HL-60 (cell line): ENCODE measurements around the gene IL3RA.
A peak's percentile ranks its signal among the peaks of the same experiment; 100 is the strongest.

Experiments
- DNase-seq, 2 experiments: peaks; one replicate each; pipeline ENCODE4 v3.0.0-alpha.2; 2010 to 2020; ENCODE audit warnings: low read depth in 1 of 2, low spot score in 1 of 2
- H3K27ac ChIP-seq: fragments of 250-450 bp; sonication (Bioruptor Pico); replicated peaks from 2 replicates; pipeline ENCODE4 v1.5.1; 2020; ENCODE audit warnings: mild to moderate bottlenecking, moderate library complexity
- H3K27me3 ChIP-seq: fragments of 250-450 bp; sonication (Bioruptor Pico); 2 replicates; pipeline ENCODE4 v1.5.1; 2021; ENCODE audit warnings: mild to moderate bottlenecking, moderate library complexity; ENCODE audit not compliant: insufficient read depth, poor library complexity, severe bottlenecking
- H3K4me3 ChIP-seq: replicated peaks from 2 replicates; pipeline ENCODE4 v1.5.1; 2011; ENCODE audit warnings: mild to moderate bottlenecking, control low read depth, low read length; ENCODE audit not compliant: insufficient read depth
- GABPA ChIP-seq: IDR thresholded peaks from 2 replicates; pipeline ENCODE4 v1.6.1; 2012; ENCODE audit warnings: low read depth
- POLR2AphosphoS5 ChIP-seq: IDR thresholded peaks from 2 replicates; pipeline ENCODE4 v1.6.1; 2012; ENCODE audit warnings: low read depth
- SPI1 ChIP-seq: IDR thresholded peaks from 2 replicates; pipeline ENCODE4 v1.6.1; 2012; ENCODE audit warnings: low read depth, mild to moderate bottlenecking, borderline replicate concordance
- TF ChIP-seq, protein P1 (sequence below): IDR thresholded peaks from one replicate; pipeline ENCODE4 v1.5.1; 2011; ENCODE audit warnings: low read length, control low read depth, inconsistent platforms; ENCODE audit not compliant: insufficient read depth
- TF ChIP-seq, protein P2 (sequence below): IDR thresholded peaks from 2 replicates; pipeline ENCODE4 v1.6.1; 2012; ENCODE audit warnings: low read depth; ENCODE audit not compliant: insufficient replicate concordance

Gene IL3RA

DNA sequence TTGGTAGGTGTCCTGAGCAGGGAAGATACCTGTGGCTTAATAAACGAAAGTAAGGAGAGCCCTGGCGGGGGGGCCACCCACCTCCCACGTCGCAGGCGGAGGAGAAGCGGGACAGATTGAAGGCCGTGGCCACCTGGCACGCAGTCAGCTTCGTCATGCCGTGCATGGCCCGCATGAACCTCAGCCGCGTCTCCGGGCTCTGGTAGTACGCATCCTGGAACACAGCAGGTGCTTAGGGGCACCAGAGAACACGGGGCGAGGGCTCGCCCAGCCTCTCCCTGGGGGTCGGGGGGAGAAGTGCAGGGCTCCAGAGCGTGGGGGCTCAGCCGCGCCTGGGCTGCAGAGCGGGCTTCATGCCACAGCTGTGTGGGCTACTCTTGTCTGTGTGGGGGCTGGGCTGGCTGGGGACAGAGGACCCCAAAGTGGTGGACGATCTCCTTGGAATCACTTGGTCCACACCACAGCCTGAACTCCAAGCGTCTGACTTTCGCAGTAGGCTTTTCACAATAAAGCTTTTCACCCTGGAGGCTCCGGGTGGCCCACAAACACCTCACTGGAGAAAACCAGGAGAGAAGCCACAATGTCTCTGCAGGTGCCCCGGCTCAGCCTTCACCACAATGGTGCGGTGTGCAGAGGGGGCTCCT lies 82.4 kb downstream of the IL3RA start:
- TF ChIP-seq POLR2AphosphoS5, result no peak
- no peak for TF ChIP-seq SPI1
- TF ChIP-seq, protein P1, sequence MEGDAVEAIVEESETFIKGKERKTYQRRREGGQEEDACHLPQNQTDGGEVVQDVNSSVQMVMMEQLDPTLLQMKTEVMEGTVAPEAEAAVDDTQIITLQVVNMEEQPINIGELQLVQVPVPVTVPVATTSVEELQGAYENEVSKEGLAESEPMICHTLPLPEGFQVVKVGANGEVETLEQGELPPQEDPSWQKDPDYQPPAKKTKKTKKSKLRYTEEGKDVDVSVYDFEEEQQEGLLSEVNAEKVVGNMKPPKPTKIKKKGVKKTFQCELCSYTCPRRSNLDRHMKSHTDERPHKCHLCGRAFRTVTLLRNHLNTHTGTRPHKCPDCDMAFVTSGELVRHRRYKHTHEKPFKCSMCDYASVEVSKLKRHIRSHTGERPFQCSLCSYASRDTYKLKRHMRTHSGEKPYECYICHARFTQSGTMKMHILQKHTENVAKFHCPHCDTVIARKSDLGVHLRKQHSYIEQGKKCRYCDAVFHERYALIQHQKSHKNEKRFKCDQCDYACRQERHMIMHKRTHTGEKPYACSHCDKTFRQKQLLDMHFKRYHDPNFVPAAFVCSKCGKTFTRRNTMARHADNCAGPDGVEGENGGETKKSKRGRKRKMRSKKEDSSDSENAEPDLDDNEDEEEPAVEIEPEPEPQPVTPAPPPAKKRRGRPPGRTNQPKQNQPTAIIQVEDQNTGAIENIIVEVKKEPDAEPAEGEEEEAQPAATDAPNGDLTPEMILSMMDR, result no peak
- TF ChIP-seq, protein P2, sequence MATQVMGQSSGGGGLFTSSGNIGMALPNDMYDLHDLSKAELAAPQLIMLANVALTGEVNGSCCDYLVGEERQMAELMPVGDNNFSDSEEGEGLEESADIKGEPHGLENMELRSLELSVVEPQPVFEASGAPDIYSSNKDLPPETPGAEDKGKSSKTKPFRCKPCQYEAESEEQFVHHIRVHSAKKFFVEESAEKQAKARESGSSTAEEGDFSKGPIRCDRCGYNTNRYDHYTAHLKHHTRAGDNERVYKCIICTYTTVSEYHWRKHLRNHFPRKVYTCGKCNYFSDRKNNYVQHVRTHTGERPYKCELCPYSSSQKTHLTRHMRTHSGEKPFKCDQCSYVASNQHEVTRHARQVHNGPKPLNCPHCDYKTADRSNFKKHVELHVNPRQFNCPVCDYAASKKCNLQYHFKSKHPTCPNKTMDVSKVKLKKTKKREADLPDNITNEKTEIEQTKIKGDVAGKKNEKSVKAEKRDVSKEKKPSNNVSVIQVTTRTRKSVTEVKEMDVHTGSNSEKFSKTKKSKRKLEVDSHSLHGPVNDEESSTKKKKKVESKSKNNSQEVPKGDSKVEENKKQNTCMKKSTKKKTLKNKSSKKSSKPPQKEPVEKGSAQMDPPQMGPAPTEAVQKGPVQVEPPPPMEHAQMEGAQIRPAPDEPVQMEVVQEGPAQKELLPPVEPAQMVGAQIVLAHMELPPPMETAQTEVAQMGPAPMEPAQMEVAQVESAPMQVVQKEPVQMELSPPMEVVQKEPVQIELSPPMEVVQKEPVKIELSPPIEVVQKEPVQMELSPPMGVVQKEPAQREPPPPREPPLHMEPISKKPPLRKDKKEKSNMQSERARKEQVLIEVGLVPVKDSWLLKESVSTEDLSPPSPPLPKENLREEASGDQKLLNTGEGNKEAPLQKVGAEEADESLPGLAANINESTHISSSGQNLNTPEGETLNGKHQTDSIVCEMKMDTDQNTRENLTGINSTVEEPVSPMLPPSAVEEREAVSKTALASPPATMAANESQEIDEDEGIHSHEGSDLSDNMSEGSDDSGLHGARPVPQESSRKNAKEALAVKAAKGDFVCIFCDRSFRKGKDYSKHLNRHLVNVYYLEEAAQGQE, result no peak
- TF ChIP-seq GABPA, result no peak
- no peak overlapping the region for H3K4me3 ChIP-seq
- H3K27ac ChIP-seq, result no peak overlapping the region
- DNase-seq, result no peak
- no peaks in the 10 kb centered on the region for H3K27me3 ChIP-seq

DNA sequence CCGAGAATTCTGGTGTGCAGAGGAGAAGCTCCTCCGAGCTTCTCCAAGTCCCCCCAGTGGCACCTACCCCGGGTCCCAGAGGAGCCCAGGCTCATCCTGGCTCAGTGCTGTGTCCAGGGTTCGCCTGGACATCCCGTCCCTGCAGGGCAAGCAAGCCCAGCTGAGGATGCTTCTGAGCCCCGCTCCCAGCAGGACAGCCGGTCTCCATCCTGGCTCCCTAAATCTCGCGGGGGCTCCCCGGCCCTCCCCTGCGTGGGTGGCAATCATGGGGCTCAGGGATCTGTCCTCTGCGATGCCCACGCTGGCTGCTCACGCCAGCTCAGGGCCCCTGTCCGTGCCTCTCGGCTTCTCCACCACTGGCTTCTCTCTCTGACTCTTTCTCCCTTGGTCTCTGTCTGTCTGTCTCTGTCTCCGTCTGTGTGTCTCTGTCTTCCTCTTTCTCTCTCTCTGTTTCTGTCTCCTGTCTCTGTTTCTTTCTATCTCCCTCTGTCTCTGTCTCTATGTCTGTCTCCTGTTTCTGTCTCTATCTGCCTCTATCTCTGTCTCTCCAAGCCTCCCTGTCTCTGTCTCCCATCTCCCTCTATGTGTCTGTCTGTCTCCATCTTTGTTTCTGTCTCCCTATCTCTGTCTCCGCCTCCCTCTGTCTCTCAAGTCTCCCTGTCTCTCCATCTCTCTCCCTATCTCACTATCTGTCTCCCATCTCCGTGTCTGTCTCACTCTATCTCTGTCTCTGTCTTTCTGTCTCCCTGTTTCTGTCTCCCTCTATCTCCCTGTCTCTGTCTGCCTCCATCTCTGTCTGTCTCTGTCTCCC lies 83.2 kb downstream of the IL3RA start:
- H3K27ac ChIP-seq, result no peak overlapping the region
- no peaks in the 10 kb centered on the region for H3K27me3 ChIP-seq
- no peak for TF ChIP-seq GABPA
- TF ChIP-seq, protein P1, result no peak
- no peak for TF ChIP-seq POLR2AphosphoS5
- no peak for TF ChIP-seq SPI1
- TF ChIP-seq, protein P2, result no peak
- H3K4me3 ChIP-seq, result no peak overlapping the region
- no peak for DNase-seq

DNA sequence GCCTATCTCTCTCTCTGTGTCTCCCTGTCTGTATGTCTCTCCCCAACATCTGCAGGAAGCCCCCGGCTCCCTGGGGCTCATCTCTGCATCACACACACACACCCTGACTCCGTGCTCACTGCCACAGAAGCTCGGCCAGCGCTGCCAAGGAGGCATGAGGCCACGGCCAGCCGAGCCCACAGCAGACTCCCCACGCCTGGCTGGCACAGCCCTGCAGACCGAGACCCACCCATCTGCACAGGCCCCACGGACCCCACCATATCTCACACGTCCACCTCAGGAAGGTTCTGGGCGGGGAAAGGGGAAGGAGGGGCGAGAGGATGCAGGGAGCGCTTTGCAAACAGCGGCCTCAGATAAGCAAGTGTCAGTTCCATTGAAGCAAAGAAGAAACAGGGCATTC lies 83.8 kb downstream of the IL3RA start:
- no peak for DNase-seq
- Histone ChIP-seq H3K4me3 (no peak overlapping the region), H3K27me3 (no peaks in the 10 kb centered on the region), H3K27ac (no peak overlapping the region)
- TF ChIP-seq POLR2AphosphoS5 (0 out of 2 replicates have a peak, but pooled peaks have one; percentile 29), GABPA (no peak)

DNA sequence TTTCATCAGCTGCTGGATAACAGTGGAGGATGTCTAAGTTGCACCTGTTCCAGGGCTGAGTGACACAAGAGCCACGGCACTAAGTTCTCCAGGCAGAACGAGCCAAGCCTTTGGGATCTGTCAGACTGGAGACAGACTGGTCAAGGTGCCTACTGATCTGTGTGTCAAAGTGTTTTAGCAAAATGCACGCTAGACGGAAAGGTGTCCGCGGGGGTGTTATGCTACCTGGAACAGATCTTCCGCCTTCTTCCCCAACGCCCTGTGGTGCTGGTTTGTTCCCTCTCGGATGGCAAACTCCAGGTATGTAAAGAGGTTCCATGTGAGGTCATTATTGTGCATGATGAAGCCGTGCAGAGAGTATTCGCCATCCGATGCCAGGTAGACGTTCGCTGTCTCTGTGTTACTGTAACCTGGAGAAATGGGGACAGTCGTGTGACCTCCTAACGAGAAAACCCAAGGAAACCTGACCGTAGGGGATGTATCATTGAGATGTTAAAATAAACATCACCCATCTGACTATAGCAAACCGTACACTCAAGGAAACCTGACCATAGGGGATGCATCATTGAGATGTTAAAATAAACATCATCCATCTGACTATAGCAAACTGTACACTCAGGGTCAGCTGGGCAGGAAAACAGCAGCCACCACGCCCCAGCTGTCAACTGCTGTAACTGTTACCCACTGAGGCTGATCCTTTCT lies 85.0 kb downstream of the IL3RA start:
- no peaks in the 10 kb centered on the region for H3K27me3 ChIP-seq
- TF ChIP-seq, protein P2, result no peak
- TF ChIP-seq POLR2AphosphoS5 (no peak), GABPA (no peak), SPI1 (no peak)
- TF ChIP-seq, protein P1, result no peak
- DNase-seq, result no peak

More for the DNA sequence above, 85.0 kb downstream of the IL3RA start:
- no peak overlapping the region for H3K27ac ChIP-seq
- H3K4me3 ChIP-seq, result no peak overlapping the region
